ENCODE results near the gene SMAD6.

SMAD6 gene

GRCh38 chr15:66702035-66702786 is at the start of gene SMAD6:
TSS of gene SMAD6 (plus strand) at chr15:66702236. CDS start at chr15:66703259, 1,023 bp downstream.
- DNase-seq = no peak

- DNase-seq = no peak
These were observed 49.2 kb upstream of the SMAD6 start for GRCh38 chr15:66652806-66653205.

GRCh38 chr15:66653398-66653797 is 48.6 kb upstream of the SMAD6 start:
- DNase-seq = no peak

GRCh38 chr15:66653852-66654251 is 48.2 kb upstream of the SMAD6 start:
- no peak for DNase-seq

GRCh38 chr15:66654361-66654738 is 47.7 kb upstream of the SMAD6 start:
- DNase-seq = no peak

- no peak for DNase-seq
These were observed 47.2 kb upstream of the SMAD6 start for GRCh38 chr15:66654739-66655375.

- DNase-seq = no peak
These were observed 46.5 kb upstream of the SMAD6 start for GRCh38 chr15:66655511-66655910.

GRCh38 chr15:66655997-66656396 is 46.0 kb upstream of the SMAD6 start:
- DNase-seq = no peak

GRCh38 chr15:66657185-66658020 is 44.6 kb upstream of the SMAD6 start:
- no peak for DNase-seq

GRCh38 chr15:66658044-66658443 is 44.0 kb upstream of the SMAD6 start:
- DNase-seq = no peak

GRCh38 chr15:66658855-66659254 is 43.2 kb upstream of the SMAD6 start:
- no peak for DNase-seq

GRCh38 chr15:66659384-66659783 is 42.7 kb upstream of the SMAD6 start:
- DNase-seq = no peak

GRCh38 chr15:66661432-66662096 is 40.5 kb upstream of the SMAD6 start:
- no peak for DNase-seq

- DNase-seq = no peak
These were observed 39.5 kb upstream of the SMAD6 start for GRCh38 chr15:66662522-66662921.

GRCh38 chr15:66663664-66664063 is 38.4 kb upstream of the SMAD6 start:
- no peak for DNase-seq

- no peak for DNase-seq
These were observed 31.9 kb upstream of the SMAD6 start for GRCh38 chr15:66670175-66670574.

GRCh38 chr15:66670762-66671580 is 31.1 kb upstream of the SMAD6 start:
- no peak for DNase-seq

GRCh38 chr15:66672867-66673266 is 29.2 kb upstream of the SMAD6 start:
- DNase-seq = no peak

GRCh38 chr15:66673410-66674322 is 28.4 kb upstream of the SMAD6 start:
- DNase-seq = no peak

- no peak for DNase-seq
These were observed 27.3 kb upstream of the SMAD6 start for GRCh38 chr15:66674756-66675155.

GRCh38 chr15:66675446-66675845 is 26.6 kb upstream of the SMAD6 start:
- DNase-seq = no peak
